A549 (cell line): ENCODE results near the gene DIPK1B. TPM values are rescaled to one million over a fixed set of nuclear protein-coding genes. Genes with fewer than 3 reads are reported as not detected.
"Not testable (repeated sequence)": the region's sequence is repeated elsewhere in the genome, so short reads cannot be mapped to it uniquely, and the experiment has no call there.

Source experiments
- ATAC-seq, 2 experiments: fragments of 200-7000 bp in 1 of 2; fragments of >200 bp in 1 of 2; cut with Nextera tagmentation in 1 of 2; cut with Tn5 transposase in 1 of 2; 3 replicates each; pipeline versions ENCODE4 v1.8.0 to v1.9.1; 2018 to 2020; ENCODE audit warnings: mild to moderate bottlenecking in 1 of 2, moderate library complexity in 1 of 2
- CTCF ChIA-PET: fragments of 300-600 bp; sonication (Branson Sonifier 250); formaldehyde crosslinking; extraction: SDS; loops from one replicate; lab custom pipeline; 2021; ENCODE audit warnings: antibody characterized with exemption, inconsistent platforms; lab: Yijun Ruan, JAX
- POLR2A ChIA-PET: fragments of 350-600 bp; formaldehyde crosslinking; extraction: SDS; loops from one replicate; lab custom pipeline; 2021; ENCODE audit warnings: antibody characterized with exemption, inconsistent platforms; lab: Yijun Ruan, JAX
- DNase-seq, 2 experiments: peaks; one replicate each; pipeline versions ENCODE4 v3.0.0 to v3.0.0-alpha.2; 2011 to 2016; ENCODE audit warnings: low read depth in 1 of 2, low spot score in 1 of 2
- FAIRE-seq: peaks from 2 replicates; lab custom pipeline; 2011; peaks lifted over from hg19 to GRCh38; lab: Jason Lieb, UNC
- H3K27ac ChIP-seq, 2 experiments: fragments of >200 bp; sonication (Bioruptor Twin); formaldehyde crosslinking; 3 replicates each; pipeline ENCODE4 v1.5.1; 2016 to 2017
- H3K4me1 ChIP-seq: fragments of >200 bp; sonication (Bioruptor Twin); formaldehyde crosslinking; 3 replicates; pipeline ENCODE4 v1.6.1; 2016
- H3K4me2 ChIP-seq: fragments of >200 bp; sonication (Bioruptor Twin); formaldehyde crosslinking; 3 replicates; pipeline ENCODE4 v1.6.1; 2016
- H3K4me3 ChIP-seq: fragments of >200 bp; sonication (Bioruptor Twin); formaldehyde crosslinking; 3 replicates; pipeline ENCODE4 v1.5.1; 2016
- H3K9me3 ChIP-seq: fragments of >200 bp; sonication (Bioruptor Twin); formaldehyde crosslinking; 3 replicates; pipeline ENCODE4 v1.6.1; 2016
- BCL3 ChIP-seq: fragments of >200 bp; sonication (Bioruptor Twin); formaldehyde crosslinking; IDR thresholded peaks from 3 replicates; pipeline ENCODE4 v1.6.1; 2016
- CTCF ChIP-seq: fragments of >200 bp; sonication (Bioruptor Twin); formaldehyde crosslinking; IDR thresholded peaks from 3 replicates; pipeline ENCODE4 v1.5.1; 2016
- E2F6 ChIP-seq: IDR thresholded peaks from 2 replicates; pipeline ENCODE4 v1.6.1; 2012; ENCODE audit warnings: low read depth, borderline replicate concordance
- ELK1 ChIP-seq: fragments of 150-350 bp; IDR thresholded peaks from 2 replicates; pipeline ENCODE4 v1.6.1; 2014; ENCODE audit warnings: low read depth, mild to moderate bottlenecking, low read length
- FOSL2 ChIP-seq, 2 experiments: fragments of 450-650 bp in 1 of 2; fragments of >200 bp in 1 of 2; sonication (Bioruptor Twin) in 1 of 2; formaldehyde crosslinking; IDR thresholded peaks; 2 replicates each; pipeline versions ENCODE4 v1.5.0 to v1.6.1; 2016 to 2020; ENCODE audit warnings: mild to moderate bottlenecking in 1 of 2, moderate library complexity in 1 of 2
- HOXB13 ChIP-seq: fragments of 250-450 bp; sonication (Bioruptor Pico); IDR thresholded peaks from 2 replicates; pipeline ENCODE4 v1.5.0; 2020; ENCODE audit warnings: low read depth, mild to moderate bottlenecking, moderate library complexity
- MAX ChIP-seq: IDR thresholded peaks from 2 replicates; pipeline ENCODE4 v1.6.1; 2012
- MYC ChIP-seq: IDR thresholded peaks from 2 replicates; pipeline ENCODE4 v1.6.1; 2012; ENCODE audit warnings: mild to moderate bottlenecking, inconsistent platforms, low read length, improper control_type of control experiment, borderline replicate concordance
- NFE2L2 ChIP-seq: fragments of 150-350 bp; conservative IDR thresholded peaks from 2 replicates; pipeline ENCODE4 v1.6.1; 2014; ENCODE audit warnings: low read length
- NR3C1 ChIP-seq: fragments of >200 bp; sonication (Bioruptor Twin); formaldehyde crosslinking; IDR thresholded peaks from 3 replicates; pipeline ENCODE4 v1.6.1; 2017
- RAD21 ChIP-seq, 2 experiments: fragments of >200 bp in 1 of 2; sonication (Bioruptor Twin) in 1 of 2; formaldehyde crosslinking in 1 of 2; IDR thresholded peaks in 1 of 2; conservative IDR thresholded peaks in 1 of 2; 2 replicates in 1 of 2; 3 replicates in 1 of 2; pipeline ENCODE4 v1.6.1; 2012 to 2018; ENCODE audit warnings: inconsistent platforms in 1 of 2
- SMC3 ChIP-seq: fragments of >200 bp; sonication (Bioruptor Twin); formaldehyde crosslinking; IDR thresholded peaks from 3 replicates; pipeline ENCODE4 v1.6.1; 2018; ENCODE audit warnings: inconsistent platforms
- WGBS: methylation state at CpG from one replicate; pipeline ENCODE4 v1.1.6; 2017; ENCODE audit errors: missing lambda C conversion rate; 5-methylcytosine and 5-hydroxymethylcytosine counted together
- polyA plus RNA-seq, 4 experiments: library from polyadenylated mRNA; depleted of rRNA in 3 of 4; stranded (reverse); fragments of >200 nt; fragmentation: RNase III in 1 of 4; extraction: RNeasy Plus Mini Kit Qiagen cat#74134 plus additional on column Dnase treatment in 1 of 4; gene quantifications; 2 replicates in 3 of 4; 3 replicates in 1 of 4; pipeline ENCODE4 v1.2.3, GENCODE V29; 2011 to 2017

The DIPK1B gene
- polyA plus RNA-seq, 2 of the 4 experiments (the other 2 are of a cell fraction), result 6.7 TPM

GRCh38 chr9:136766410-136767120, 54.2 kb downstream of the DIPK1B start:
- CTCF ChIA-PET, result interaction anchor here (0.8 to 28.0 kb wide), 14 partner anchors 0 to 301 kb away, joined by 3 to 625 read pairs (median 4); partner anchors contain the start of genes LCN15, LCN8 and TMEM141
- H3K4me3 ChIP-seq; H3K9me3 ChIP-seq; H3K4me2 ChIP-seq; FAIRE-seq; H3K27ac ChIP-seq; ATAC-seq; POLR2A ChIA-PET; TF ChIP-seq FOSL2 (IDR thresholded peaks at IDR 0.05): not testable (repeated sequence)
- peak; percentile 48 for TF ChIP-seq FOSL2 (CRISPR knock-in tag; IDR thresholded peaks at IDR 0.05)
- TF ChIP-seq CTCF, result peak; percentile 26; the same call in 1 of the 3 replicates
- DNase-seq, result peak in 1 of 2 experiments; percentile 79
- 34% methylated on average over 18 of the region's 18 CpGs for WGBS
- peaks cover 16% of the 10 kb centered on the region; the same call in 2 of the 3 replicates for H3K4me1 ChIP-seq

- 0% methylated on average over 3 of the region's 16 CpGs for WGBS
- Histone ChIP-seq H3K4me3 (peak overlapping the region; percentile 31), H3K27ac (peak overlapping the region; percentile 54 to 85; a peak in 5 of 6 replicates), H3K9me3 (peaks cover 11% of the 10 kb centered on the region; the same call in 2 of the 3 replicates), H3K4me1 (0 out of 3 replicates have a peak, but pooled peaks cover 8% of the 10 kb centered on the region), H3K4me2 (peak overlapping the region; percentile 93)
- FAIRE-seq (no peak), ATAC-seq (peak; percentile 87 to 89), DNase-seq (peak; percentile 58 to 72)
- ChIA-PET POLR2A (no interaction called here), CTCF (interaction anchor here (0.5 to 28.0 kb wide), 12 partner anchors 3 to 441 kb away, joined by 3 to 625 read pairs (median 3); partner anchors contain the start of genes LCN15, LCN8 and TMEM141)
- TF ChIP-seq ELK1 (no peak), MAX (peak; percentile 66), BCL3 (no peak), NFE2L2 (no peak), E2F6 (no peak), CTCF (peak; percentile 56), MYC (peak; percentile 17; the same call in 1 of the 2 replicates), NR3C1 (no peak), RAD21 (conservative IDR thresholded peaks at IDR 0.05 in 1 of 2, IDR thresholded peaks at IDR 0.05 in 1 of 2) (peak in 1 of 2 experiments; percentile 34; a peak in 3 of 5 replicates), SMC3 (peak; percentile 24; the same call in 1 of the 3 replicates), HOXB13 (CRISPR knock-in tag) (no peak)
These were observed 57.4 kb downstream of the DIPK1B start for GRCh38 chr9:136769710-136770191.
